T-cell (primary cell): ENCODE measurements around the gene CENPO. TPM values are rescaled to one million over a fixed set of nuclear protein-coding genes. Genes with fewer than 3 reads are reported as not detected.

Source experiments
- ATAC-seq, 4 experiments: fragments of 200-7000 bp in 3 of 4; fragments of 150-1000 bp in 1 of 4; cut with Tn5 transposase; replicated peaks in 1 of 4; 1 replicate in 3 of 4; 2 replicates in 1 of 4; pipeline ENCODE4 v1.10.0; 2021; ENCODE audit warnings: moderate library complexity in 3 of 4, mild to moderate bottlenecking in 2 of 4, moderate number of reproducible peaks in 1 of 4
- CTCF ChIA-PET, 2 donors: fragments of 300-600 bp; sonication (Branson Sonifier 250); formaldehyde crosslinking; loops; one replicate each; lab custom pipeline; 2022; ENCODE audit warnings: antibody characterized with exemption in 2 of 2; lab: Charles Lee
- POLR2A ChIA-PET, 2 donors: fragments of 300-600 bp; sonication (Branson Sonifier 250); formaldehyde crosslinking; loops; one replicate each; lab custom pipeline; 2022; ENCODE audit warnings: antibody characterized with exemption in 2 of 2; lab: Charles Lee
- DNase-seq, 35 experiments: peaks; one replicate each; pipeline versions ENCODE4 v3.0.0 to v3.0.0-alpha.2; 2013 to 2023
- H3K27ac ChIP-seq: one replicate; pipeline ENCODE4 v1.5.1; 2013; ENCODE audit warnings: low read length
- H3K27me3 ChIP-seq, 2 experiments: replicated peaks in 1 of 2; 1 replicate in 1 of 2; 2 replicates in 1 of 2; pipeline versions ENCODE4 v1.6.1 to v1.7.0; 2013; ENCODE audit warnings: low read length in 1 of 2, mixed read lengths in 1 of 2; ENCODE audit not compliant: control insufficient read depth in 2 of 2, insufficient read depth in 2 of 2; ENCODE audit errors: extremely low read depth in 1 of 2
- H3K36me3 ChIP-seq, 2 donors: 1 replicate in 1 of 2; 2 replicates in 1 of 2; pipeline versions ENCODE4 v1.6.1 to v1.7.0; 2013; ENCODE audit warnings: low read length in 1 of 2; ENCODE audit not compliant: control insufficient read depth in 2 of 2, insufficient read depth in 1 of 2; ENCODE audit errors: extremely low read depth in 1 of 2
- H3K4me1 ChIP-seq, 2 experiments: 1 replicate in 1 of 2; 2 replicates in 1 of 2; pipeline versions ENCODE4 v1.6.1 to v1.7.0; 2013; ENCODE audit warnings: low read length in 2 of 2, mixed read lengths in 1 of 2; ENCODE audit not compliant: insufficient read depth in 2 of 2, control insufficient read depth in 1 of 2; ENCODE audit errors: extremely low read depth in 1 of 2
- H3K4me3 ChIP-seq, 2 donors: 1 replicate in 1 of 2; 2 replicates in 1 of 2; pipeline versions ENCODE4 v1.5.1 to v1.7.0; 2013; ENCODE audit warnings: mild to moderate bottlenecking in 2 of 2, low read length in 1 of 2, moderate library complexity in 1 of 2; ENCODE audit not compliant: control insufficient read depth in 1 of 2; ENCODE audit errors: extremely low read depth in 1 of 2
- H3K9me3 ChIP-seq: 2 replicates; pipeline ENCODE4 v1.7.0; 2013
- H3K27ac Mint-ChIP-seq, 2 donors: one replicate each; pipeline ENCODE4 v1.8.0; 2020 to 2021; ENCODE audit warnings: mild to moderate bottlenecking in 2 of 2, mixed read lengths in 2 of 2
- H3K27me3 Mint-ChIP-seq, 2 donors: one replicate each; pipeline ENCODE4 v1.8.0; 2021 to 2022; ENCODE audit warnings: mixed read lengths in 2 of 2
- H3K36me3 Mint-ChIP-seq: one replicate; pipeline ENCODE4 v1.8.0; 2021; ENCODE audit warnings: mixed read lengths
- H3K4me1 Mint-ChIP-seq, 3 donors: one replicate each; pipeline ENCODE4 v1.8.0; 2020 to 2022; ENCODE audit warnings: mixed read lengths in 3 of 3, mild to moderate bottlenecking in 1 of 3
- H3K4me3 Mint-ChIP-seq, 3 donors: one replicate each; pipeline ENCODE4 v1.8.0; 2020 to 2022; ENCODE audit warnings: mild to moderate bottlenecking in 3 of 3, mixed read lengths in 3 of 3, moderate library complexity in 3 of 3
- H3K9me3 Mint-ChIP-seq, 3 donors: one replicate each; pipeline ENCODE4 v1.8.0; 2020 to 2022; ENCODE audit warnings: mixed read lengths in 3 of 3
- WGBS: methylation state at CpG from one replicate; pipeline ENCODE4 v1.1.5; 2013; ENCODE audit warnings: missing lambda C conversion rate; ENCODE audit not compliant: insufficient coverage; 5-methylcytosine and 5-hydroxymethylcytosine counted together
- total RNA-seq, 35 experiments: library from RNA in 6 of 35; stranded (reverse) in 6 of 35; fragments of 120-200 nt in 1 of 35; gene quantifications; one replicate each; pipeline versions ENCODE4 v1.2.1 to v1.2.4 and lab custom pipeline; 2013 to 2026

CENPO gene
- total RNA-seq, 5 donors from 2014 or later (not counting 1 experiment from before 2014, with no cell fraction given) = 4.8 to 8.4 (median 6.4) TPM

GRCh38 chr2:24855726-24856125, 62.5 kb downstream of the CENPO start:
- Mint-ChIP-seq H3K4me3 (no peak overlapping the region), H3K27me3 (no peaks in the 10 kb centered on the region), H3K4me1 (no peaks in the 10 kb centered on the region), H3K9me3 (no peaks in the 10 kb centered on the region), H3K27ac (no peak overlapping the region), H3K36me3 (peaks cover 31% of the 10 kb centered on the region)
- Histone ChIP-seq H3K36me3 (no peaks in the 10 kb centered on the region), H3K9me3 (no peaks in the 10 kb centered on the region), H3K4me3 (no peak overlapping the region), H3K4me1 (no peaks in the 10 kb centered on the region), H3K27me3 (no peaks in the 10 kb centered on the region), H3K27ac (no peak overlapping the region)
- POLR2A ChIA-PET = no interaction called here
- CTCF ChIA-PET = no interaction called here
- WGBS = 100% methylated on average over 2 of the region's 4 CpGs
- ATAC-seq (no peak), DNase-seq (no peak)

DNA sequence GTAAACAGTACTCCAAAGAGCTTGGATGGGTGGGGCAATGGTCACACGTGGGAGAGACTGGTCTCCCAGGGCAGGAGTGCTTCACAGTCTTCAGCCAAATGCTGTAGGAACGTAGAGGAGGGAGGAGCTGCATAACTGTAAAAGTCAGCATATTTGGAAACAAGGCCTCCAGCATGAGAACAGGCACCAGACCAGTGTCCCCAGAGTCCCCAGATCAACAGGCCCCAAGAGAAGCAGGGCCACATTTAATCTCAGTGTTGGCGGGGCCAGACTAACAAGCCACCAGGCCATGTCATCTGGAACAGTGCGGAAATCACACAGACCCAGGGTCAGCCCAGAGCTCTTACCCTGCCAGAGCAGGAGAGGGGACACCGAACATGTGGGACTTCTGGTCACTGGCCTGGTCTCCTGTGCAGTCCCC, 63.6 kb downstream of the CENPO start:
- no peak overlapping the region for H3K27ac Mint-ChIP-seq
- H3K27me3 Mint-ChIP-seq = no peaks in the 10 kb centered on the region
- no peaks in the 10 kb centered on the region for H3K4me1 Mint-ChIP-seq
- ATAC-seq (no peak), DNase-seq (no peak)
- Histone ChIP-seq H3K9me3 (no peaks in the 10 kb centered on the region), H3K4me1 (no peaks in the 10 kb centered on the region), H3K27ac (no peak overlapping the region), H3K27me3 (no peaks in the 10 kb centered on the region), H3K36me3 (no peaks in the 10 kb centered on the region), H3K4me3 (no peak overlapping the region)
- H3K9me3 Mint-ChIP-seq = no peaks in the 10 kb centered on the region
- ChIA-PET CTCF (no interaction called here), POLR2A (no interaction called here)
- H3K36me3 Mint-ChIP-seq = peaks cover 25% of the 10 kb centered on the region
- no peak overlapping the region for H3K4me3 Mint-ChIP-seq
- WGBS = 87% methylated on average over 5 of the region's 5 CpGs

DNA sequence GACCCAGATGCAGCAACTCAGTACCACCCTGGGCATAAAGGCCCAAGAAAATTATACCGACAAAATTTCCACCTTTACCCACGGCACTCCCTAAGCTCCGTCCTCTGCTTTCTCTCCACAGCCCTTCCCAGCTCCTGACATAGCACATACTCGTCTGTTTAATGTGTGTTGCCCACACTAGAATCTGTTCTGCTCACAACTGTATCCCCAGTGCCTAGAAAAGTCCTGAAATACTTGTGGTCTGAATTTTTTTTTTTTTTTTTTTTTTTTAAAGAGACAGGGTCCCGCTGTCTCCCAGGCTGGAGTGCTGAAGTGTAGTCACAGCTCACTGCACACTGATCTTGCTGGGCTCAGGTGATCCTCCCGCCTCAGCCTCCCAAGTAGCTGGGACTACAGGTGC, 64.5 kb downstream of the CENPO start:
- Histone ChIP-seq H3K9me3 (no peaks in the 10 kb centered on the region), H3K4me1 (no peaks in the 10 kb centered on the region), H3K27me3 (no peaks in the 10 kb centered on the region), H3K4me3 (no peak overlapping the region), H3K27ac (no peak overlapping the region), H3K36me3 (no peaks in the 10 kb centered on the region)
- CTCF ChIA-PET = interaction anchor here (0.5 to 0.7 kb wide), 3 partner anchors 38 to 633 kb away, joined by 3 to 6 read pairs (median 3); no protein-coding TSS in a partner anchor
- Mint-ChIP-seq H3K27me3 (no peaks in the 10 kb centered on the region), H3K9me3 (no peaks in the 10 kb centered on the region), H3K27ac (no peak overlapping the region), H3K4me3 (no peak overlapping the region), H3K4me1 (no peaks in the 10 kb centered on the region), H3K36me3 (peaks cover 24% of the 10 kb centered on the region)
- POLR2A ChIA-PET = interaction anchor here in 1 of 2 donors (0.5 kb wide), 1 partner anchor 582 kb away, joined by 3 read pairs; no protein-coding TSS in a partner anchor
- DNase-seq = no peak
- no CpG with 5 or more reads among the region's 6 CpGs for WGBS
- ATAC-seq = no peak

DNA sequence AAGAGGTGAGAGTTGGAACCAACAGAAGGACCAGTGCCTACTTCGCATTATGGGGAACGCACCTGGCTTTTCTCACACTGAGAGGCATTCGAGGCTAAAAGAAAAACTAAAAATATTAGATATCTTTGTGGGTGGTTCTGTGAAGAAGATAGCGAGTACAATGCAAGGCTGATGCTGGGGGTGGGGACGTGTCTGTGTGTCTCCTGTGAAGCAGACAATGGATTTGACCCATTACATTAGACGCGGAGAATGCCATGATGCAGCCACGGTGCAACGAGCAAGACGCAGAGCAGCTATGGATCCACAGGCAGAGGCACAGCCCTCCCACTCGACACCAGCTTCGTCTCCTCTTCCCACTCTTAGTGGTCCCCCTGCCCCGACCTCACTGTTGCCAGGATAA, 65.8 kb downstream of the CENPO start:
- H3K9me3 ChIP-seq = no peaks in the 10 kb centered on the region
- H3K4me1 Mint-ChIP-seq = no peaks in the 10 kb centered on the region
- ChIA-PET POLR2A (no interaction called here), CTCF (no interaction called here)
- H3K4me3 ChIP-seq = no peak overlapping the region
- no peak for ATAC-seq
- WGBS = 95% methylated on average over 12 of the region's 13 CpGs
- no peaks in the 10 kb centered on the region for H3K4me1 ChIP-seq
- H3K27ac Mint-ChIP-seq = no peak overlapping the region
- H3K27ac ChIP-seq = no peak overlapping the region
- no peaks in the 10 kb centered on the region for H3K9me3 Mint-ChIP-seq
- no peak for DNase-seq
- peaks cover 28% of the 10 kb centered on the region for H3K36me3 Mint-ChIP-seq
- no peaks in the 10 kb centered on the region for H3K36me3 ChIP-seq
- H3K27me3 ChIP-seq = no peaks in the 10 kb centered on the region
- no peak overlapping the region for H3K4me3 Mint-ChIP-seq
- H3K27me3 Mint-ChIP-seq = no peaks in the 10 kb centered on the region

- peaks cover 22% of the 10 kb centered on the region for H3K36me3 Mint-ChIP-seq
- ATAC-seq (no peak), DNase-seq (no peak)
- Histone ChIP-seq H3K27me3 (no peaks in the 10 kb centered on the region), H3K4me1 (no peaks in the 10 kb centered on the region), H3K4me3 (no peak overlapping the region), H3K36me3 (no peaks in the 10 kb centered on the region), H3K27ac (no peak overlapping the region), H3K9me3 (no peaks in the 10 kb centered on the region)
- H3K4me3 Mint-ChIP-seq = no peak overlapping the region
- no peak overlapping the region for H3K27ac Mint-ChIP-seq
- no peaks in the 10 kb centered on the region for H3K4me1 Mint-ChIP-seq
- CTCF ChIA-PET = no interaction called here
- no peaks in the 10 kb centered on the region for H3K9me3 Mint-ChIP-seq
- no peaks in the 10 kb centered on the region for H3K27me3 Mint-ChIP-seq
- POLR2A ChIA-PET = no interaction called here
- WGBS = 97% methylated on average over 8 of the region's 15 CpGs
Measured at GRCh38 chr2:24859968-24860600, 66.9 kb downstream of the CENPO start.

DNA sequence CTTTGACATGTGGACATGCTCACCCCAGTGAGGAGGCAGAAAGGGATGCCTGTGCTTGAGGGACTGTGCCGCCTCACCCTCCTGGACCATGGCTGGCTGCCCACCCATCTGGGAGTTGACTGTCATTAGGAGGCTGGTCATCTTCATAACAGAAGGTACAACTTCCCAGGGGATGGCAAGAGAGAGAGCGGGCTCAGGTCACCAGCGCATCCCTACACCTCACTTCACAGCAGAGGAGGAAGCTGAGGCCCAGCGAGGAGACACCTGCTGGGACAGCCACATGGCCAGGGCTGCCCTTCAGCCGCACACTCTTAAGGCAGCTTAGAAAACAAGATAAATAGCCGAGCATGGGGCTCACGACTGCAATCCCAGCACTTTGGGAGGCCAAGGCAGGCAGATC, 67.4 kb downstream of the CENPO start:
- Histone ChIP-seq H3K27me3 (no peaks in the 10 kb centered on the region), H3K9me3 (no peaks in the 10 kb centered on the region), H3K36me3 (no peaks in the 10 kb centered on the region), H3K4me3 (no peak overlapping the region), H3K27ac (no peak overlapping the region), H3K4me1 (no peaks in the 10 kb centered on the region)
- H3K9me3 Mint-ChIP-seq = no peaks in the 10 kb centered on the region
- ChIA-PET POLR2A (interaction anchor here in 1 of 2 donors (0.6 kb wide), 1 partner anchor 33 kb away, joined by 6 read pairs; no protein-coding TSS in a partner anchor), CTCF (no interaction called here)
- H3K36me3 Mint-ChIP-seq = peaks cover 20% of the 10 kb centered on the region
- 100% methylated on average over 5 of the region's 7 CpGs for WGBS
- H3K4me1 Mint-ChIP-seq = no peaks in the 10 kb centered on the region
- no peak for DNase-seq
- H3K27me3 Mint-ChIP-seq = no peaks in the 10 kb centered on the region
- ATAC-seq = no peak
- no peak overlapping the region for H3K4me3 Mint-ChIP-seq
- no peak overlapping the region for H3K27ac Mint-ChIP-seq
